ENCODE results near the gene DLX2.

DNA sequence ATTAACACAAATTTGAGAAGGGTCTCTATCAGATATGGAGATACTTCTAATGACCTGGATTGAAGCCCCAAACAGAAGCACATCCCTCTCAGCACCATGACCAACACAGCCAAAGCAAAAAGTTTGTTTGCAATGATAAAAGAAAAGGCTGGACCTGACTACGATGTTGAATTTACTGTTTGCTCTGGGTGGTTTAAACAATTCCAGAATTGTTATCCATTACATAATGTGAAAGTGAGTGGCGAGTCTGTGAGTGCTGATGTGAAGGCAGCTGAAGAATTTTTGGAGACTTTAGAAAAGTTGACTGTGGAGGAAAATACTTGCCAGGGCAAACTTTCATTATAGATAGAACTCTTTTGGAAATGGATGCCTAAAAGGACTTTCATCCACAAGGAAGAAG lies 17.4 kb upstream of the DLX2 start:
- TF ChIP-seq EGR1 (IDR thresholded peaks at IDR 0.05; ENCODE audit: borderline replicate concordance in 1 of 2, low read depth in 2 of 2, low read length in 2 of 2): no peak
- no peak for TF ChIP-seq NBN (IDR thresholded peaks at IDR 0.05)
- TF ChIP-seq, protein P1, sequence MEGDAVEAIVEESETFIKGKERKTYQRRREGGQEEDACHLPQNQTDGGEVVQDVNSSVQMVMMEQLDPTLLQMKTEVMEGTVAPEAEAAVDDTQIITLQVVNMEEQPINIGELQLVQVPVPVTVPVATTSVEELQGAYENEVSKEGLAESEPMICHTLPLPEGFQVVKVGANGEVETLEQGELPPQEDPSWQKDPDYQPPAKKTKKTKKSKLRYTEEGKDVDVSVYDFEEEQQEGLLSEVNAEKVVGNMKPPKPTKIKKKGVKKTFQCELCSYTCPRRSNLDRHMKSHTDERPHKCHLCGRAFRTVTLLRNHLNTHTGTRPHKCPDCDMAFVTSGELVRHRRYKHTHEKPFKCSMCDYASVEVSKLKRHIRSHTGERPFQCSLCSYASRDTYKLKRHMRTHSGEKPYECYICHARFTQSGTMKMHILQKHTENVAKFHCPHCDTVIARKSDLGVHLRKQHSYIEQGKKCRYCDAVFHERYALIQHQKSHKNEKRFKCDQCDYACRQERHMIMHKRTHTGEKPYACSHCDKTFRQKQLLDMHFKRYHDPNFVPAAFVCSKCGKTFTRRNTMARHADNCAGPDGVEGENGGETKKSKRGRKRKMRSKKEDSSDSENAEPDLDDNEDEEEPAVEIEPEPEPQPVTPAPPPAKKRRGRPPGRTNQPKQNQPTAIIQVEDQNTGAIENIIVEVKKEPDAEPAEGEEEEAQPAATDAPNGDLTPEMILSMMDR (IDR thresholded peaks at IDR 0.05 in 2 of 3, conservative IDR thresholded peaks at IDR 0.05 in 1 of 3; ENCODE audit: control insufficient read depth in 2 of 3, extremely low read depth in 1 of 3, insufficient read depth in 1 of 3, low read depth in 3 of 3, low read length in 3 of 3): no peak
- TF ChIP-seq RUNX3 (IDR thresholded peaks at IDR 0.05; ENCODE audit: low read length): no peak
- no peak for TF ChIP-seq SP1 (IDR thresholded peaks at IDR 0.05; ENCODE audit: low read depth, low read length)
- TF ChIP-seq IRF4 (IDR thresholded peaks at IDR 0.05; ENCODE audit: low read depth, low read length): no peak
- TF ChIP-seq SIX5 (IDR thresholded peaks at IDR 0.05; ENCODE audit: low read depth, low read length, severe bottlenecking): no peak
- TF ChIP-seq CBX5 (IDR thresholded peaks at IDR 0.05; ENCODE audit: low read depth): no peak
- no peak for TF ChIP-seq BHLHE40 (IDR thresholded peaks at IDR 0.05; ENCODE audit: borderline replicate concordance in 1 of 2, low read depth in 2 of 2, low read length in 1 of 2)
